IMR-90 (cell line): ENCODE data around the gene OPA3. TPM values are rescaled to one million over a fixed set of nuclear protein-coding genes. Genes with fewer than 3 reads are reported as not detected.

Experiments
- ATAC-seq: fragments of 200-7000 bp; cut with Tn5 transposase; 2 replicates; pipeline ENCODE4 v1.9.1; 2020; ENCODE audit warnings: low read depth, mild to moderate bottlenecking, moderate library complexity
- BruUV-seq: library from RNA; stranded (reverse); fragments of 400-500 nt; replicated peaks from 2 replicates; lab custom pipeline; 2021; lab: Mats Ljungman, UMichigan
- CTCF ChIA-PET: fragments of 300-600 bp; formaldehyde crosslinking; extraction: SDS; loops from one replicate; lab custom pipeline; 2021; ENCODE audit warnings: antibody characterized with exemption; lab: Yijun Ruan, JAX
- POLR2A ChIA-PET: fragments of 300-600 bp; sonication (Branson Sonifier 250); formaldehyde crosslinking; loops from one replicate; lab custom pipeline; 2022; ENCODE audit warnings: antibody characterized with exemption; ENCODE audit not compliant: unreplicated experiment; lab: Charles Lee
- DNase-seq: peaks from one replicate; pipeline ENCODE4 v3.0.0; 2013
- H2AFZ ChIP-seq: replicated peaks from 2 replicates; pipeline ENCODE3; 2013; ENCODE audit warnings: low read length, mild to moderate bottlenecking; ENCODE audit not compliant: poor library complexity
- H2AK5ac ChIP-seq: 2 replicates; pipeline ENCODE4 v1.6.1; 2013; ENCODE audit warnings: low read depth, low read length, inconsistent platforms
- H2AK9ac ChIP-seq: replicated peaks from 2 replicates; pipeline ENCODE3; 2013; ENCODE audit warnings: mild to moderate bottlenecking, low read depth, low read length, moderate library complexity; ENCODE audit not compliant: poor library complexity
- H2BK120ac ChIP-seq: 2 replicates; pipeline ENCODE4 v1.6.1; 2013; ENCODE audit warnings: low read depth, low read length, inconsistent platforms
- H2BK15ac ChIP-seq: 3 replicates; pipeline ENCODE4 v1.6.1; 2013; ENCODE audit warnings: low read depth, low read length, inconsistent platforms
- H2BK20ac ChIP-seq: 2 replicates; pipeline ENCODE4 v1.6.1; 2013; ENCODE audit warnings: low read depth, mild to moderate bottlenecking, inconsistent platforms, low read length, moderate library complexity
- H2BK5ac ChIP-seq: 2 replicates; pipeline ENCODE4 v1.6.1; 2013; ENCODE audit warnings: mild to moderate bottlenecking, low read depth, low read length, inconsistent platforms; ENCODE audit not compliant: poor library complexity, severe bottlenecking
- H3K14ac ChIP-seq: replicated peaks from 2 replicates; pipeline ENCODE4 v1.6.1; 2013; ENCODE audit warnings: low read depth, low read length, inconsistent platforms
- H3K18ac ChIP-seq: 2 replicates; pipeline ENCODE4 v1.6.1; 2013; ENCODE audit warnings: low read depth, low read length, control low read depth
- H3K23ac ChIP-seq: 2 replicates; pipeline ENCODE4 v1.6.1; 2013; ENCODE audit warnings: low read depth, low read length, inconsistent platforms
- H3K27ac ChIP-seq: 2 replicates; pipeline ENCODE4 v1.5.1; 2013; ENCODE audit warnings: mild to moderate bottlenecking, control low read depth, low read length; ENCODE audit not compliant: insufficient read depth
- H3K27me3 ChIP-seq: 2 replicates; pipeline ENCODE4 v1.6.1; 2013; ENCODE audit warnings: low read length; ENCODE audit not compliant: control insufficient read depth, insufficient read depth
- H3K36me3 ChIP-seq: 2 replicates; pipeline ENCODE4 v1.6.1; 2013; ENCODE audit warnings: low read length, mixed read lengths; ENCODE audit not compliant: control insufficient read depth, insufficient read depth
- H3K4ac ChIP-seq: 2 replicates; pipeline ENCODE4 v1.6.1; 2013; ENCODE audit warnings: low read depth, low read length, inconsistent platforms
- H3K4me1 ChIP-seq: 2 replicates; pipeline ENCODE4 v1.6.1; 2013; ENCODE audit warnings: low read length, mixed read lengths; ENCODE audit not compliant: control insufficient read depth, insufficient read depth
- H3K4me2 ChIP-seq: 2 replicates; pipeline ENCODE4 v1.6.1; 2013; ENCODE audit warnings: low read depth, mild to moderate bottlenecking, control low read depth, low read length, moderate library complexity
- H3K4me3 ChIP-seq: 2 replicates; pipeline ENCODE4 v1.5.1; 2013; ENCODE audit warnings: low read depth, mild to moderate bottlenecking, control low read depth, low read length, moderate library complexity; ENCODE audit not compliant: insufficient read depth
- H3K56ac ChIP-seq: 2 replicates; pipeline ENCODE4 v1.6.1; 2013; ENCODE audit warnings: low read length, inconsistent platforms; ENCODE audit not compliant: insufficient read depth; ENCODE audit errors: extremely low read depth
- H3K79me1 ChIP-seq, 2 experiments: 2 replicates each; pipeline ENCODE4 v1.6.1; 2013; ENCODE audit warnings: low read length in 2 of 2, inconsistent platforms in 1 of 2, low read depth in 1 of 2
- H3K9ac ChIP-seq: 2 replicates; pipeline ENCODE4 v1.6.1; 2013; ENCODE audit warnings: low read depth, low read length, control low read depth
- H3K9me1 ChIP-seq: 2 replicates; pipeline ENCODE4 v1.6.1; 2013; ENCODE audit warnings: low read length, inconsistent platforms; ENCODE audit not compliant: insufficient read depth
- H3K9me3 ChIP-seq: 2 replicates; pipeline ENCODE4 v1.6.1; 2013; ENCODE audit warnings: low read length; ENCODE audit not compliant: control insufficient read depth, insufficient read depth
- H4K20me1 ChIP-seq: 2 replicates; pipeline ENCODE4 v1.6.1; 2013; ENCODE audit warnings: low read length, inconsistent platforms; ENCODE audit not compliant: insufficient read depth
- H4K5ac ChIP-seq: 2 replicates; pipeline ENCODE4 v1.6.1; 2013; ENCODE audit warnings: mild to moderate bottlenecking, low read depth, low read length, control low read depth
- H4K8ac ChIP-seq, 2 experiments: 2 replicates each; pipeline ENCODE4 v1.6.1; 2013; ENCODE audit warnings: low read depth in 2 of 2, low read length in 2 of 2, control low read depth in 1 of 2, inconsistent platforms in 1 of 2
- H4K91ac ChIP-seq: 2 replicates; pipeline ENCODE4 v1.6.1; 2013; ENCODE audit warnings: low read depth, low read length, inconsistent platforms; ENCODE audit not compliant: insufficient read depth
- BHLHE40 ChIP-seq: fragments of 150-350 bp; IDR thresholded peaks from 2 replicates; pipeline ENCODE4 v1.6.1; 2016; ENCODE audit warnings: mild to moderate bottlenecking, low read depth, low read length
- CEBPB ChIP-seq: IDR thresholded peaks from 2 replicates; pipeline ENCODE4 v1.6.1; 2012; ENCODE audit warnings: low read depth, low read length, improper control_type of control experiment
- CHD1 ChIP-seq: IDR thresholded peaks from 2 replicates; pipeline ENCODE4 v1.6.1; 2012; ENCODE audit warnings: low read depth, low read length, improper control_type of control experiment
- CTCF ChIP-seq: conservative IDR thresholded peaks from 2 replicates; pipeline ENCODE4 v1.5.1; 2012; ENCODE audit warnings: mild to moderate bottlenecking, low read depth, low read length, improper control_type of control experiment
- ELK1 ChIP-seq: fragments of 150-350 bp; IDR thresholded peaks from 2 replicates; pipeline ENCODE4 v1.6.1; 2016; ENCODE audit warnings: low read depth, mild to moderate bottlenecking, low read length, moderate library complexity, borderline replicate concordance
- FOS ChIP-seq: fragments of 150-350 bp; IDR thresholded peaks from 2 replicates; pipeline ENCODE4 v1.6.1; 2016; ENCODE audit warnings: low read depth, low read length
- MAFK ChIP-seq: IDR thresholded peaks from 2 replicates; pipeline ENCODE4 v1.6.1; 2012; ENCODE audit warnings: low read depth, low read length, improper control_type of control experiment
- MAZ ChIP-seq: IDR thresholded peaks from 2 replicates; pipeline ENCODE4 v1.6.1; 2012; ENCODE audit warnings: low read depth, mild to moderate bottlenecking, low read length, improper control_type of control experiment, moderate library complexity, borderline replicate concordance
- MXI1 ChIP-seq: IDR thresholded peaks from 2 replicates; pipeline ENCODE4 v1.6.1; 2012; ENCODE audit warnings: low read depth, mild to moderate bottlenecking, low read length, moderate library complexity, borderline replicate concordance
- NFE2L2 ChIP-seq: fragments of 150-350 bp; IDR thresholded peaks from 2 replicates; pipeline ENCODE4 v1.6.1; 2016; ENCODE audit warnings: low read depth, mild to moderate bottlenecking, low read length
- POLR2A ChIP-seq: IDR thresholded peaks from 2 replicates; pipeline ENCODE4 v1.6.1; 2012; ENCODE audit warnings: mild to moderate bottlenecking, low read depth, low read length
- RAD21 ChIP-seq: IDR thresholded peaks from 2 replicates; pipeline ENCODE4 v1.6.1; 2012; ENCODE audit warnings: low read length, improper control_type of control experiment
- RCOR1 ChIP-seq: IDR thresholded peaks from 2 replicates; pipeline ENCODE4 v1.6.1; 2012; ENCODE audit warnings: mild to moderate bottlenecking, low read length, improper control_type of control experiment; ENCODE audit not compliant: insufficient replicate concordance
- RFX5 ChIP-seq: IDR thresholded peaks from 2 replicates; pipeline ENCODE4 v1.8.0; 2012; ENCODE audit warnings: low read depth, mild to moderate bottlenecking, low read length, moderate library complexity
- SMC3 ChIP-seq: fragments of 150-350 bp; IDR thresholded peaks from 2 replicates; pipeline ENCODE4 v1.6.1; 2016; ENCODE audit warnings: low read depth, mild to moderate bottlenecking, antibody characterized with exemption, low read length, moderate library complexity
- USF2 ChIP-seq: fragments of 150-350 bp; IDR thresholded peaks from 2 replicates; pipeline ENCODE4 v1.6.1; 2017; ENCODE audit warnings: mild to moderate bottlenecking, antibody characterized with exemption, low read length, low read depth
- WGBS, 2 experiments: methylation state at CpG; one replicate each; pipeline versions ENCODE4 v1.1.5 to v1.1.7; 2013; ENCODE audit warnings: missing lambda C conversion rate in 2 of 2; ENCODE audit not compliant: insufficient read length in 1 of 2; ENCODE audit errors: extremely low coverage in 2 of 2; 5-methylcytosine and 5-hydroxymethylcytosine counted together
- dilution Hi-C: fragments of 300-500 bp; cut with HindIII; formaldehyde crosslinking; loops from one replicate; pipeline ENCODE4 v1.14.3; 2018; ENCODE audit warnings: low sequenced_read_pairs; ENCODE audit not compliant: unreplicated experiment
- in situ Hi-C: fragments of 300-500 bp; cut with MboI; formaldehyde crosslinking; loops from 3 replicates; pipeline ENCODE4 v1.14.3; 2019; ENCODE audit warnings: low sequenced_read_pairs, inconsistent platforms, mixed read lengths
- intact Hi-C: fragments of 100-400 bp; cut with micrococcal nuclease; formaldehyde crosslinking; loops from 2 replicates; pipeline ENCODE4 v1.10.0; 2022
- polyA plus RNA-seq, 3 experiments: library from polyadenylated mRNA; depleted of rRNA; stranded (reverse); fragments of >200 nt; gene quantifications; 2 replicates each; pipeline ENCODE4 v1.2.3, GENCODE V29; 2012; ENCODE audit warnings: low replicate concordance in 1 of 3
- total RNA-seq: library from RNA; depleted of rRNA; stranded (reverse); fragments of >200 nt; gene quantifications from 2 replicates; pipeline ENCODE4 v1.2.3, GENCODE V29; 2012

OPA3 gene
- total and polyA plus RNA-seq, 2 of the 4 experiments (the other 2 are of a cell fraction), result 5.2 to 9.6 TPM

- WGBS, 2 experiments, result 100% methylated on average over 2 of the region's 13 CpGs; no CpG with 5 or more reads in 1 of the 2 experiments
- Histone ChIP-seq H2BK15ac (no peak overlapping the region), H3K4me2 (no peak overlapping the region), H2BK120ac (no peak overlapping the region), H3K9me1 (peaks cover 6% of the 10 kb centered on the region; the same call in 1 of the 2 replicates), H3K4me1 (peaks cover 7% of the 10 kb centered on the region), H2AK9ac (peak overlapping the region; percentile 45), H3K9me3 (no peaks in the 10 kb centered on the region), H3K56ac (no peak overlapping the region), H4K5ac (no peak overlapping the region), H4K20me1 (peaks cover 91% of the 10 kb centered on the region), H3K14ac (no peak overlapping the region), H4K8ac (no peak overlapping the region), H3K27ac (no peak overlapping the region), H2AK5ac (no peak overlapping the region), H3K4ac (no peak overlapping the region), H4K91ac (no peak overlapping the region), H3K18ac (no peak overlapping the region), H3K27me3 (no peaks in the 10 kb centered on the region), H3K79me1 (peaks cover 5 to 72% of the 10 kb centered on the region in 2 experiments; a peak in 3 of 4 replicates), H3K9ac (no peak overlapping the region), H3K23ac (no peak overlapping the region), H2BK5ac (no peak overlapping the region), H3K4me3 (no peak overlapping the region), H2BK20ac (no peak overlapping the region), H2AFZ (no peak overlapping the region), H3K36me3 (peaks cover 32% of the 10 kb centered on the region)
- dilution Hi-C loops (no loop called here), in situ Hi-C loops (no loop called here), intact Hi-C loops (no loop called here)
- no TSS peak for BruUV-seq
- POLR2A ChIA-PET, result interaction anchor here (0.5 kb wide), 1 partner anchor 196 kb away, joined by 5 read pairs; no protein-coding TSS in a partner anchor
- no peak for TF ChIP-seq CHD1
- TF ChIP-seq ELK1, result no peak
- no peak for TF ChIP-seq MAFK
- no peak for TF ChIP-seq FOS
- TF ChIP-seq POLR2A, result no peak
- no peak for TF ChIP-seq RCOR1
- no peak for TF ChIP-seq CTCF
- TF ChIP-seq RFX5, result no peak
- no peak for TF ChIP-seq BHLHE40
- no peak for TF ChIP-seq RAD21
- no peak for TF ChIP-seq NFE2L2
- TF ChIP-seq USF2, result no peak
- no peak for TF ChIP-seq MAZ
- TF ChIP-seq CEBPB, result no peak
- no peak for TF ChIP-seq SMC3
- no peak for TF ChIP-seq MXI1
- CTCF ChIA-PET, result no interaction called here
- ATAC-seq (no peak), DNase-seq (no peak)
Measured at GRCh38 chr19:45514376-45515051, 70.1 kb downstream of the OPA3 start.
